ENCODE results near the gene ABHD5. TPM values are rescaled to one million over a fixed set of nuclear protein-coding genes. Genes with fewer than 3 reads are reported as not detected.
"Not testable (repeated sequence)": the region's sequence is repeated elsewhere in the genome, so short reads cannot be mapped to it uniquely, and the experiment has no call there.

Gene ABHD5
- total RNA-seq, 1 donor from 2014 or later, result 8.4 TPM

DNA sequence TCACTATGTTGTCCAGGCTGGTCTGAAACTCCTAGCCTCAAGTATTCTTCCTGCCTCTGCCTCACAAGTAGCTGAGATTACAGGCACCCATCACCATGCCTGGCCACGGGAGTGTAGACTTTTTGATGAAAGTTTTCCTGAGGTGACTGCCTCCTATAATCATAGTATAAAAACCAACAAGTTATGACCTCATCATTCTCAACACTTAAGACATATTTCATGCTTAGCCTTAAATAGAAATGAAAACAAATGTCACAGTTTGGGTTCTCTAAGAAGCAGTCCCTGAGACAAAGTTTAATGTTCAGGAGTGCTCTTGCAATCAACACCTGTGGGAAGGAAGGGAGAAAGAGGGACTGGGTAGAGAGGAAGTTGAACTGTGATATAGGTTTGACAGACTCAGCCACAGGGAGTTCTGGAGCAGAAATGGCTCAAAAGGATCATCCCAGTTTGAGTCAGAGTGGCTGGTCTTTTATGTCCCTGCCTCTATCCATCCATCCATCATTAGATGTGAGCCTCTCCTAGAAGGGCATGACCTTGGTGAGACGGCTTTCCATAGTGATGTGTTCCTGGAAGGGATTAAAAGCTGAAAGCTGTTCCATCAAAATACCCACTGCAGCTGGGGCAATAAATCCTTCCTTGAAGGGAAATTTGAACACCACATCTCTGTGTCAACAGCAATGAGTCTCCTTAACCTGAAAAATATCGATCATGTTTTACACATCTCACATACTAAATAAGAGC, 16.2 kb upstream of the ABHD5 start:
- DNase-seq (ENCODE audit: low spot score in 2 of 2, unreplicated experiment in 2 of 2), result no peak
- Mint-ChIP-seq H3K27me3 (ENCODE audit: low read depth) (no peaks in the 10 kb centered on the region), H3K27ac (no peak overlapping the region), H3K36me3 (peaks cover 11% of the 10 kb centered on the region), H3K4me3 (no peak overlapping the region), H3K9me3 (peaks cover 10% of the 10 kb centered on the region), H3K4me1 (no peaks in the 10 kb centered on the region)
- TF ChIP-seq, protein P1, sequence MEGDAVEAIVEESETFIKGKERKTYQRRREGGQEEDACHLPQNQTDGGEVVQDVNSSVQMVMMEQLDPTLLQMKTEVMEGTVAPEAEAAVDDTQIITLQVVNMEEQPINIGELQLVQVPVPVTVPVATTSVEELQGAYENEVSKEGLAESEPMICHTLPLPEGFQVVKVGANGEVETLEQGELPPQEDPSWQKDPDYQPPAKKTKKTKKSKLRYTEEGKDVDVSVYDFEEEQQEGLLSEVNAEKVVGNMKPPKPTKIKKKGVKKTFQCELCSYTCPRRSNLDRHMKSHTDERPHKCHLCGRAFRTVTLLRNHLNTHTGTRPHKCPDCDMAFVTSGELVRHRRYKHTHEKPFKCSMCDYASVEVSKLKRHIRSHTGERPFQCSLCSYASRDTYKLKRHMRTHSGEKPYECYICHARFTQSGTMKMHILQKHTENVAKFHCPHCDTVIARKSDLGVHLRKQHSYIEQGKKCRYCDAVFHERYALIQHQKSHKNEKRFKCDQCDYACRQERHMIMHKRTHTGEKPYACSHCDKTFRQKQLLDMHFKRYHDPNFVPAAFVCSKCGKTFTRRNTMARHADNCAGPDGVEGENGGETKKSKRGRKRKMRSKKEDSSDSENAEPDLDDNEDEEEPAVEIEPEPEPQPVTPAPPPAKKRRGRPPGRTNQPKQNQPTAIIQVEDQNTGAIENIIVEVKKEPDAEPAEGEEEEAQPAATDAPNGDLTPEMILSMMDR (IDR thresholded peaks at IDR 0.05; ENCODE audit: unreplicated experiment), result no peak

DNA sequence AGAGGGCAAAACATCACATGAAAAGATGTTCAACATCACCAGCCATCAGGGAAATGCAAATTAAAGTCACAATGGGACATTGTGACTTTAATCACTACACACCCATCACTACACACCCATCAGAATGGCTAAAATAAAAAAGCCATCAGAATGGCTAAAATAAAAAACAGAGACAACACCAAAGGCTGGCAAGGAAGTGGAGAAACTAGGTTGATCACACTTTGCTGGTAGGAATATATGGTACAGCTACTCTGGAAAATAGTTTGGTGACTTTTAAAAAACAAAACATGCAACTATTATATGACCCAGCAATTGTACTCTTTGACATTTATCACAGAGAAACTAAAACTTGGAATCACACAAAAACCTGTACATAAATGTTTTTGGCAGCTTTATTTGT, 15.1 kb upstream of the ABHD5 start:
- Mint-ChIP-seq H3K27me3 (ENCODE audit: low read depth) (no peaks in the 10 kb centered on the region), H3K4me3 (no peak overlapping the region), H3K9me3 (peaks cover 17% of the 10 kb centered on the region), H3K27ac (no peak overlapping the region), H3K4me1 (no peaks in the 10 kb centered on the region), H3K36me3 (peaks cover 19% of the 10 kb centered on the region)
- no peak for DNase-seq (ENCODE audit: low spot score in 2 of 2, unreplicated experiment in 2 of 2)
- TF ChIP-seq, protein P1 (IDR thresholded peaks at IDR 0.05; ENCODE audit: unreplicated experiment), result no peak

DNA sequence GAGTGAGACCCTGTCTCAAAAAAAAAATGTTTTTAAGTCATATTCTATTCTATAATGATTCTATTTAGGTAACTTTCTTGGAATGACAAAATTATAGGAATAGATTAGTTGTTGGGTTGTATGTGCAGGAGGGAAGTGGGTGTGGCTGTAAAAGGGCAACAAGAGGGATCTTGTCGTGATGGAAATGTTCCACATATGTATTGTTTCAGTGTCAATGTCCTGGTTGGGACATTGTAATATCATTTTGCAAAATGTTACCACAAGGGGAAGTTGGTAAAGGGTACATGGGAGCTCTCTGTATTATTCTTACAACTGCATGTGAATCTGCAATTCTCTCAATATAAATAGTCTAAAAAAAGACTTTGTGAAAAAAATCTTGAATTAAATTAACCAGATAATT, 14.3 kb upstream of the ABHD5 start:
- no peak for DNase-seq (ENCODE audit: low spot score in 2 of 2, unreplicated experiment in 2 of 2)
- TF ChIP-seq, protein P1 (IDR thresholded peaks at IDR 0.05; ENCODE audit: unreplicated experiment), result no peak
- Mint-ChIP-seq H3K4me1 (no peaks in the 10 kb centered on the region), H3K27me3 (ENCODE audit: low read depth) (no peaks in the 10 kb centered on the region), H3K36me3 (peaks cover 19% of the 10 kb centered on the region), H3K4me3 (no peak overlapping the region), H3K27ac (no peak overlapping the region), H3K9me3 (peaks cover 23% of the 10 kb centered on the region)

DNA sequence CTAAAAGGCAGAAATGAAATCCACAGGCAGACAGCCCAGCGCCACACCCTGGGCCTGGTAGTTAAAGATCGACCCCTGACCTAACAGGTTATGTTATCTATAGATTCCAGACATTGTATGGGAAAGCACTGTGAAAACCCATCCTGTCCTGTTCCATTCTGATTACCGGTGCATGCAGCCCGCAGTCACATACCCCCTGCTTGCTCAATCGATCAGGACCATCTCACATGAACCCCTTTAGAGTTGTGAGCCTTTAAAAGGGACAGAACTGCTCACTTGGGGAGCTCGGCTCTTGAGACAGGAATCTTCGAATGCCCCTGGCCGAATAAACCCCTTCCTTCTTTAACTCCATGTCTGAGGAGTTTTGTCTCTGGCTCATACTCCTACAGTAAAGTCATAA, 12.4 kb upstream of the ABHD5 start:
- DNase-seq (ENCODE audit: low spot score in 2 of 2, unreplicated experiment in 2 of 2); H3K27ac Mint-ChIP-seq; H3K27me3 Mint-ChIP-seq (ENCODE audit: low read depth); H3K4me3 Mint-ChIP-seq; H3K4me1 Mint-ChIP-seq: not testable (repeated sequence)
- peaks cover 34% of the 10 kb centered on the region for H3K9me3 Mint-ChIP-seq
- H3K36me3 Mint-ChIP-seq, result peaks cover 26% of the 10 kb centered on the region

DNA sequence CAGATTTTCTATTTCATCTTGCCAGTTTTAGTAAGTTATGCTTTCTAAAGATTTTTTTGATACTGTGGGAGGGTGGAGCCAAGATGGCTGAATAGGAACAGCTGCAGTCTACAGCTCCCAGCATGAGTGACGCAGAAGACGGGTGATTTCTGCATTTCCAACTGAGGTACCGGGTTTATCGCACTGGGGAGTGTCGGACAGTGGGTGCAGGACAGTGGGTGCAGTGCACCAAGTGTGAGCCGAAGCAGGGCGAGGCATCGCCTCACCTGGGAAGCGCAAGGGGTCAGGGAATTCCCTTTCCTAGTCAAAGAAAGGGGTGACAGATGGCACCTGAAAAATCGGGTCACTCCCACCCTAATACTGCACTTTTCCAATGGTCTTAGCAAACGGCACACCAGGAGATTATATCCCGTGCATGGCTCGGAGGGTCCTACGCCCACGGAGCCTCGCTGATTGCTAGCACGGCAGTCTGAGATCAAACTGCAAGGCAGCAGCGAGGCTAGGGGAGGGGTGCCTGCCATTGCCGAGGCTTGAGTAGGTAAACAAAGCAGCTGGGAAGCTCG, 11.8 kb upstream of the ABHD5 start:
- H3K27me3 Mint-ChIP-seq (ENCODE audit: low read depth); H3K27ac Mint-ChIP-seq; H3K4me1 Mint-ChIP-seq; DNase-seq (ENCODE audit: low spot score in 2 of 2, unreplicated experiment in 2 of 2); H3K4me3 Mint-ChIP-seq: not testable (repeated sequence)
- Mint-ChIP-seq H3K9me3 (peaks cover 36% of the 10 kb centered on the region), H3K36me3 (peaks cover 27% of the 10 kb centered on the region)

DNA sequence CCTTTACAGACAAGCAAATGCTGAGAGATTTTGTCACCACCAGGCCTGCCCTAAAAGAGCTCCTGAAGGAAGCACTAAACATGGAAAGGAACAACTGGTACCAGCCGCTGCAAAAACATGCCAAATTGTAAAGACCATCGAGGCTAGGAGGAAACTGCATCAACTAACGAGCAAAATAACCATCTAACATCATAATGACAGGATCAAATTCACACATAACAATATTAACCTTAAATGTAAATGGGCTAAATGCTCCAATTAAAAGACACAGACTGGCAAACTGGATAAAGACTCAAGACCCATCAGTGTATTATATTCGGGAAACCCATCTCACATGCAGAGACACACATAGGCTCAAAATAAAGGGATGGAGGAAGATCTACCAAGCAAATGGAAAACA, 9.9 kb upstream of the ABHD5 start:
- H3K27me3 Mint-ChIP-seq (ENCODE audit: low read depth); H3K4me1 Mint-ChIP-seq; H3K4me3 Mint-ChIP-seq; H3K27ac Mint-ChIP-seq; DNase-seq (ENCODE audit: low spot score in 2 of 2, unreplicated experiment in 2 of 2): not testable (repeated sequence)
- H3K36me3 Mint-ChIP-seq, result peaks cover 29% of the 10 kb centered on the region
- H3K9me3 Mint-ChIP-seq, result peaks cover 39% of the 10 kb centered on the region

DNA sequence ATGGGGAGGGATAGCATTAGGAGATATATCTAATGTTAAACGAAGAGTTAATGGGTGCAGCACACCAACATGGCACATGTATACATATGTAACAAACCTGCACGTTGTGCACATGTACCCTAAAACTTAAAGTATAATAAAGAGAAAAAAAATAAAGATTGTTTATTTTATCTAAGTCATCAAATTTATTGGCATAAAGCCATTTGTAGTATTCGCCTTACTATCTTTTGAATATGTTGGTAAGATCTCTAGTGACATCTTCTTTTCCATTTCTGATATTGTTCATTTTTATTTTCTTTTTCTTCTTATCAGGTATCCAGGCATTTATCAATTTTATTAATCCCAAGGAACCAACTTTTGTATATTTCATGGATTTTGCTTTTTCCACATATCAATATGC, 5.8 kb upstream of the ABHD5 start:
- peaks cover 23% of the 10 kb centered on the region for H3K36me3 Mint-ChIP-seq
- H3K27ac Mint-ChIP-seq, result no peak overlapping the region
- TF ChIP-seq, protein P1 (IDR thresholded peaks at IDR 0.05; ENCODE audit: unreplicated experiment), result no peak
- no peak overlapping the region for H3K4me3 Mint-ChIP-seq
- no peaks in the 10 kb centered on the region for H3K27me3 Mint-ChIP-seq (ENCODE audit: low read depth)
- DNase-seq (ENCODE audit: low spot score in 2 of 2, unreplicated experiment in 2 of 2), result no peak
- peaks cover 10% of the 10 kb centered on the region for H3K4me1 Mint-ChIP-seq
- peaks cover 29% of the 10 kb centered on the region for H3K9me3 Mint-ChIP-seq

Data from mesothelial cell of epicardium (in vitro differentiated cells).